ENCODE data around the gene ST7.
"Not testable (repeated sequence)": the region's sequence is repeated elsewhere in the genome, so short reads cannot be mapped to it uniquely, and the experiment has no call there.

Gene ST7

GRCh38 chr7:117017702-117018266, 64.5 kb downstream of the ST7 start:
- H3K9ac ChIP-seq (ENCODE audit: low read length in 2 of 2), result no peak overlapping the region
- H3K27ac ChIP-seq (ENCODE audit: low read length), result no peak overlapping the region
- no peaks in the 10 kb centered on the region for H3K27me3 ChIP-seq (ENCODE audit: control insufficient read depth in 1 of 2, insufficient read depth in 2 of 2, low read length in 2 of 2)
- no peaks in the 10 kb centered on the region for H3K9me3 ChIP-seq (ENCODE audit: control insufficient read depth in 2 of 2, low read length in 2 of 2)
- H3K4me3 ChIP-seq (ENCODE audit: low read length in 2 of 2), result no peak overlapping the region
- H3K36me3 ChIP-seq (ENCODE audit: control insufficient read depth in 2 of 2, insufficient read depth in 2 of 2, low read length in 2 of 2), result no peaks in the 10 kb centered on the region
- peaks cover 7% of the 10 kb centered on the region for H3K4me1 ChIP-seq (ENCODE audit: control insufficient read depth, insufficient read depth, low read length)

GRCh38 chr7:117018713-117019112, 65.4 kb downstream of the ST7 start:
- Histone ChIP-seq H3K9me3 (ENCODE audit: control insufficient read depth in 2 of 2, low read length in 2 of 2) (no peaks in the 10 kb centered on the region), H3K9ac (ENCODE audit: low read length in 2 of 2) (no peak overlapping the region), H3K27me3 (ENCODE audit: control insufficient read depth in 1 of 2, insufficient read depth in 2 of 2, low read length in 2 of 2) (no peaks in the 10 kb centered on the region), H3K27ac (ENCODE audit: low read length) (no peak overlapping the region), H3K4me1 (ENCODE audit: control insufficient read depth, insufficient read depth, low read length) (peaks cover 7% of the 10 kb centered on the region), H3K4me3 (ENCODE audit: low read length in 2 of 2) (no peak overlapping the region), H3K36me3 (ENCODE audit: control insufficient read depth in 2 of 2, insufficient read depth in 2 of 2, low read length in 2 of 2) (no peaks in the 10 kb centered on the region)

- Histone ChIP-seq H3K9ac (ENCODE audit: low read length in 2 of 2) (no peak overlapping the region), H3K9me3 (ENCODE audit: control insufficient read depth in 2 of 2, low read length in 2 of 2) (no peaks in the 10 kb centered on the region), H3K36me3 (ENCODE audit: control insufficient read depth in 2 of 2, insufficient read depth in 2 of 2, low read length in 2 of 2) (no peaks in the 10 kb centered on the region), H3K4me1 (ENCODE audit: control insufficient read depth, insufficient read depth, low read length) (peaks cover 7% of the 10 kb centered on the region), H3K27me3 (ENCODE audit: control insufficient read depth in 1 of 2, insufficient read depth in 2 of 2, low read length in 2 of 2) (no peaks in the 10 kb centered on the region), H3K4me3 (ENCODE audit: low read length in 2 of 2) (no peak overlapping the region), H3K27ac (ENCODE audit: low read length) (no peak overlapping the region)
Measured at GRCh38 chr7:117019287-117019686, 66.0 kb downstream of the ST7 start.

GRCh38 chr7:117019786-117020590, 66.7 kb downstream of the ST7 start:
- no peaks in the 10 kb centered on the region for H3K9me3 ChIP-seq (ENCODE audit: control insufficient read depth in 2 of 2, low read length in 2 of 2)
- peak overlapping the region; percentile 19 for H3K27ac ChIP-seq (ENCODE audit: low read length)
- H3K36me3 ChIP-seq (ENCODE audit: control insufficient read depth in 2 of 2, insufficient read depth in 2 of 2, low read length in 2 of 2), result no peaks in the 10 kb centered on the region
- peaks cover 7% of the 10 kb centered on the region for H3K4me1 ChIP-seq (ENCODE audit: control insufficient read depth, insufficient read depth, low read length)
- peak overlapping the region; percentile 67 to 73 for H3K4me3 ChIP-seq (ENCODE audit: low read length in 2 of 2)
- peak overlapping the region; percentile 54 to 55 for H3K9ac ChIP-seq (ENCODE audit: low read length in 2 of 2)
- H3K27me3 ChIP-seq (ENCODE audit: control insufficient read depth in 1 of 2, insufficient read depth in 2 of 2, low read length in 2 of 2), result no peaks in the 10 kb centered on the region

- Histone ChIP-seq H3K4me3 (ENCODE audit: low read length in 2 of 2) (peak overlapping the region; percentile 67 to 73), H3K27ac (ENCODE audit: low read length) (no peak overlapping the region), H3K36me3 (ENCODE audit: control insufficient read depth in 2 of 2, insufficient read depth in 2 of 2, low read length in 2 of 2) (no peaks in the 10 kb centered on the region), H3K4me1 (ENCODE audit: control insufficient read depth, insufficient read depth, low read length) (peaks cover 7% of the 10 kb centered on the region), H3K27me3 (ENCODE audit: control insufficient read depth in 1 of 2, insufficient read depth in 2 of 2, low read length in 2 of 2) (no peaks in the 10 kb centered on the region), H3K9ac (ENCODE audit: low read length in 2 of 2) (peak overlapping the region; percentile 54 to 55), H3K9me3 (ENCODE audit: control insufficient read depth in 2 of 2, low read length in 2 of 2) (no peaks in the 10 kb centered on the region)
Measured at GRCh38 chr7:117020591-117020973, 67.3 kb downstream of the ST7 start.

GRCh38 chr7:117021366-117021765, 68.1 kb downstream of the ST7 start:
- no peaks in the 10 kb centered on the region for H3K36me3 ChIP-seq (ENCODE audit: control insufficient read depth in 2 of 2, insufficient read depth in 2 of 2, low read length in 2 of 2)
- H3K4me1 ChIP-seq (ENCODE audit: control insufficient read depth, insufficient read depth, low read length), result peaks cover 7% of the 10 kb centered on the region
- H3K9me3 ChIP-seq (ENCODE audit: control insufficient read depth in 2 of 2, low read length in 2 of 2), result no peaks in the 10 kb centered on the region
- no peak overlapping the region for H3K27ac ChIP-seq (ENCODE audit: low read length)
- H3K4me3 ChIP-seq (ENCODE audit: low read length in 2 of 2), result peak overlapping the region in 1 of 2 donors; percentile 14
- H3K9ac ChIP-seq (ENCODE audit: low read length in 2 of 2), result peak overlapping the region in 1 of 2 donors; percentile 4
- H3K27me3 ChIP-seq (ENCODE audit: control insufficient read depth in 1 of 2, insufficient read depth in 2 of 2, low read length in 2 of 2), result no peaks in the 10 kb centered on the region

GRCh38 chr7:117021986-117022385, 68.7 kb downstream of the ST7 start:
- H3K4me1 ChIP-seq (ENCODE audit: control insufficient read depth, insufficient read depth, low read length), result peaks cover 7% of the 10 kb centered on the region
- no peaks in the 10 kb centered on the region for H3K36me3 ChIP-seq (ENCODE audit: control insufficient read depth in 2 of 2, insufficient read depth in 2 of 2, low read length in 2 of 2)
- no peak overlapping the region for H3K27ac ChIP-seq (ENCODE audit: low read length)
- H3K9ac ChIP-seq (ENCODE audit: low read length in 2 of 2), result no peak overlapping the region
- H3K27me3 ChIP-seq (ENCODE audit: control insufficient read depth in 1 of 2, insufficient read depth in 2 of 2, low read length in 2 of 2), result no peaks in the 10 kb centered on the region
- H3K9me3 ChIP-seq (ENCODE audit: control insufficient read depth in 2 of 2, low read length in 2 of 2), result no peaks in the 10 kb centered on the region
- H3K4me3 ChIP-seq (ENCODE audit: low read length in 2 of 2), result peak overlapping the region in 1 of 2 donors; percentile 14

- H3K27me3 ChIP-seq (ENCODE audit: control insufficient read depth in 1 of 2, insufficient read depth in 2 of 2, low read length in 2 of 2), result no peaks in the 10 kb centered on the region
- H3K36me3 ChIP-seq (ENCODE audit: control insufficient read depth in 2 of 2, insufficient read depth in 2 of 2, low read length in 2 of 2), result no peaks in the 10 kb centered on the region
- H3K9me3 ChIP-seq (ENCODE audit: control insufficient read depth in 2 of 2, low read length in 2 of 2), result no peaks in the 10 kb centered on the region
- H3K27ac ChIP-seq (ENCODE audit: low read length), result no peak overlapping the region
- H3K4me3 ChIP-seq (ENCODE audit: low read length in 2 of 2), result no peak overlapping the region
- peaks cover 7% of the 10 kb centered on the region for H3K4me1 ChIP-seq (ENCODE audit: control insufficient read depth, insufficient read depth, low read length)
- H3K9ac ChIP-seq (ENCODE audit: low read length in 2 of 2), result no peak overlapping the region
Measured at GRCh38 chr7:117023325-117023854, 70.1 kb downstream of the ST7 start.

GRCh38 chr7:117024811-117025210, 71.5 kb downstream of the ST7 start:
- Histone ChIP-seq H3K9me3 (ENCODE audit: control insufficient read depth in 2 of 2, low read length in 2 of 2) (no peaks in the 10 kb centered on the region), H3K27ac (ENCODE audit: low read length) (no peak overlapping the region), H3K9ac (ENCODE audit: low read length in 2 of 2) (no peak overlapping the region), H3K27me3 (ENCODE audit: control insufficient read depth in 1 of 2, insufficient read depth in 2 of 2, low read length in 2 of 2) (no peaks in the 10 kb centered on the region), H3K4me1 (ENCODE audit: control insufficient read depth, insufficient read depth, low read length) (peaks cover 5% of the 10 kb centered on the region), H3K36me3 (ENCODE audit: control insufficient read depth in 2 of 2, insufficient read depth in 2 of 2, low read length in 2 of 2) (no peaks in the 10 kb centered on the region), H3K4me3 (ENCODE audit: low read length in 2 of 2) (no peak overlapping the region)

- no peak overlapping the region for H3K27ac ChIP-seq (ENCODE audit: low read length)
- H3K9me3 ChIP-seq (ENCODE audit: control insufficient read depth in 2 of 2, low read length in 2 of 2), result no peaks in the 10 kb centered on the region
- H3K27me3 ChIP-seq (ENCODE audit: control insufficient read depth in 1 of 2, insufficient read depth in 2 of 2, low read length in 2 of 2), result no peaks in the 10 kb centered on the region
- no peak overlapping the region for H3K4me3 ChIP-seq (ENCODE audit: low read length in 2 of 2)
- H3K9ac ChIP-seq (ENCODE audit: low read length in 2 of 2), result no peak overlapping the region
- no peaks in the 10 kb centered on the region for H3K36me3 ChIP-seq (ENCODE audit: control insufficient read depth in 2 of 2, insufficient read depth in 2 of 2, low read length in 2 of 2)
- H3K4me1 ChIP-seq (ENCODE audit: control insufficient read depth, insufficient read depth, low read length), result no peaks in the 10 kb centered on the region
Measured at GRCh38 chr7:117025891-117026290, 72.6 kb downstream of the ST7 start.

- H3K27me3 ChIP-seq (ENCODE audit: control insufficient read depth in 1 of 2, insufficient read depth in 2 of 2, low read length in 2 of 2); H3K9me3 ChIP-seq (ENCODE audit: control insufficient read depth in 2 of 2, low read length in 2 of 2); H3K36me3 ChIP-seq (ENCODE audit: control insufficient read depth in 2 of 2, insufficient read depth in 2 of 2, low read length in 2 of 2); H3K9ac ChIP-seq (ENCODE audit: low read length in 2 of 2); H3K4me3 ChIP-seq (ENCODE audit: low read length in 2 of 2); H3K27ac ChIP-seq (ENCODE audit: low read length); H3K4me1 ChIP-seq (ENCODE audit: control insufficient read depth, insufficient read depth, low read length): not testable (repeated sequence)
Measured at GRCh38 chr7:117030346-117030745, 77.0 kb downstream of the ST7 start.

All from stomach smooth muscle (tissue), 2 donors.